ENCODE results near the gene MAP1LC3A. TPM values are rescaled to one million over a fixed set of nuclear protein-coding genes. Genes with fewer than 3 reads are reported as not detected.

The MAP1LC3A gene
- total RNA-seq, 4 donors from 2014 or later: 22.0 to 71.6 (median 63.5) TPM

GRCh38 chr20:34579191-34579978 lies 20.9 kb downstream of the MAP1LC3A start:
- no peak for TF ChIP-seq CTCF (IDR thresholded peaks at IDR 0.05; ENCODE audit: low read depth)

GRCh38 chr20:34579979-34580940 lies 21.7 kb downstream of the MAP1LC3A start:
- TF ChIP-seq CTCF (IDR thresholded peaks at IDR 0.05; ENCODE audit: low read depth): no peak

- TF ChIP-seq CTCF (IDR thresholded peaks at IDR 0.05; ENCODE audit: low read depth): no peak
Observed at GRCh38 chr20:34581341-34582184, 23.0 kb downstream of the MAP1LC3A start.

GRCh38 chr20:34582221-34582620 lies 23.7 kb downstream of the MAP1LC3A start:
- no peak for TF ChIP-seq CTCF (IDR thresholded peaks at IDR 0.05; ENCODE audit: low read depth)

GRCh38 chr20:34582911-34583310 lies 24.4 kb downstream of the MAP1LC3A start:
- no peak for TF ChIP-seq CTCF (IDR thresholded peaks at IDR 0.05; ENCODE audit: low read depth)

- TF ChIP-seq CTCF (IDR thresholded peaks at IDR 0.05; ENCODE audit: low read depth): no peak
Observed at GRCh38 chr20:34583544-34583943, 25.0 kb downstream of the MAP1LC3A start.

All from subcutaneous adipose tissue (tissue), 4 donors.